Gastroesophageal sphincter (tissue), 4 donors: ENCODE data around the gene SLC43A2. TPM values are rescaled to one million over a fixed set of nuclear protein-coding genes. Genes with fewer than 3 reads are reported as not detected.

Experiments
- ATAC-seq: fragments of 150-250 bp; one replicate; pipeline ENCODE4 v1.9.1; 2016; ENCODE audit warnings: mild to moderate bottlenecking, moderate library complexity
- H3K27ac ChIP-seq, 4 donors: fragments of 200-600 bp; sonication (generic) in 3 of 4; 1 replicate in 3 of 4; 2 replicates in 1 of 4; pipeline ENCODE4 v1.5.1; 2016 to 2019
- H3K27me3 ChIP-seq: fragments of 200-600 bp; sonication (generic); one replicate; pipeline ENCODE4 v1.5.1; 2019
- H3K36me3 ChIP-seq, 2 donors: fragments of 200-600 bp; sonication (generic); one replicate each; pipeline ENCODE4 v1.5.1; 2019; ENCODE audit warnings: control low read depth in 1 of 2
- H3K4me1 ChIP-seq, 3 donors: fragments of 200-600 bp; sonication (generic); 1 replicate in 2 of 3; 2 replicates in 1 of 3; pipeline ENCODE4 v1.5.1; 2016 to 2019; ENCODE audit warnings: control low read depth in 2 of 3
- H3K4me3 ChIP-seq, 2 donors: fragments of 200-600 bp; sonication (generic); one replicate each; pipeline ENCODE4 v1.5.1; 2019; ENCODE audit warnings: mild to moderate bottlenecking in 1 of 2, moderate library complexity in 1 of 2
- H3K9me3 ChIP-seq, 3 donors: fragments of 200-600 bp; sonication (generic); one replicate each; pipeline ENCODE4 v1.5.1; 2017 to 2019; ENCODE audit warnings: control low read depth in 2 of 3
- EP300 ChIP-seq: sonication (generic); formaldehyde crosslinking; IDR thresholded peaks from one replicate; pipeline ENCODE4 v1.6.1; 2017; ENCODE audit warnings: antibody characterized with exemption, mild to moderate bottlenecking
- POLR2A ChIP-seq, 2 donors: fragments of 450-650 bp; IDR thresholded peaks; one replicate each; pipeline ENCODE4 v1.6.1; 2017; ENCODE audit warnings: antibody characterized with exemption in 2 of 2, mild to moderate bottlenecking in 2 of 2, moderate library complexity in 1 of 2
- POLR2AphosphoS5 ChIP-seq: sonication (generic); formaldehyde crosslinking; IDR thresholded peaks from one replicate; pipeline ENCODE4 v1.6.1; 2017; ENCODE audit warnings: antibody characterized with exemption
- WGBS, 2 donors: methylation state at CpG; one replicate each; pipeline ENCODE4 v1.1.5; 2018; ENCODE audit warnings: low coverage in 1 of 2; 5-methylcytosine and 5-hydroxymethylcytosine counted together
- total RNA-seq, 4 donors: library from RNA; depleted of rRNA; stranded (reverse); fragments of >200 nt; gene quantifications; one replicate each; pipeline ENCODE4 v1.1.0, GENCODE V29; 2016
- TF ChIP-seq, protein P1 (sequence below), 4 experiments: fragments of 200-600 bp in 2 of 4; fragments of 450-650 bp in 2 of 4; sonication (generic) in 1 of 4; IDR thresholded peaks; one replicate each; pipeline ENCODE4 v1.5.1; 2017 to 2019; ENCODE audit warnings: antibody characterized with exemption in 4 of 4, mild to moderate bottlenecking in 2 of 4, moderate library complexity in 2 of 4

SLC43A2 gene
- total RNA-seq, 4 donors from 2014 or later = 6.4 to 16.8 (median 10.4) TPM

DNA sequence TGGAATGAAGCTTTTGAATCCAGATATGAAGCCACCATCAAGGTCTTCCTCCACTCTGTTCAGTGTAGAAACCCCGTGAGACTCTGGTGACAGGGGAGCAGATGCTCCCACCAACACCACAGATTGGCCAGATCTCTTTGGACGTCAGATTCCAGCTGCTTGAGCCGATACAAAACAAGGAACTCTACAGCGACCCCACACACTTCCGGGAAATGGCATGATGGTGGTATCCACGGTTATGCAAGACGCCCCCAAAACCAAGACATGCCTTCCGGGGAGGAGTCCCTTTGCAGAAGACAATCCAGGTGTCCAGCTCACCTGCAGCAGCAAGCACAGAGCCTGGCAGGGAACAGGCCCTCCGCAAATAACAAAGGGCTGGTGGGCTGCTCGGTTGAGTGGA lies 46.3 kb downstream of the SLC43A2 start:
- Histone ChIP-seq H3K4me1 (peaks cover 0 to 12% (median 6%) of the 10 kb centered on the region in 3 donors), H3K9me3 (no peaks in the 10 kb centered on the region), H3K27ac (no peak overlapping the region), H3K36me3 (peaks cover 0 to 40% of the 10 kb centered on the region in 2 donors), H3K27me3 (no peaks in the 10 kb centered on the region), H3K4me3 (no peak overlapping the region)
- TF ChIP-seq POLR2AphosphoS5 = no peak
- TF ChIP-seq POLR2A (IDR thresholded peaks at IDR 0.05) = no peak
- TF ChIP-seq, protein P1, sequence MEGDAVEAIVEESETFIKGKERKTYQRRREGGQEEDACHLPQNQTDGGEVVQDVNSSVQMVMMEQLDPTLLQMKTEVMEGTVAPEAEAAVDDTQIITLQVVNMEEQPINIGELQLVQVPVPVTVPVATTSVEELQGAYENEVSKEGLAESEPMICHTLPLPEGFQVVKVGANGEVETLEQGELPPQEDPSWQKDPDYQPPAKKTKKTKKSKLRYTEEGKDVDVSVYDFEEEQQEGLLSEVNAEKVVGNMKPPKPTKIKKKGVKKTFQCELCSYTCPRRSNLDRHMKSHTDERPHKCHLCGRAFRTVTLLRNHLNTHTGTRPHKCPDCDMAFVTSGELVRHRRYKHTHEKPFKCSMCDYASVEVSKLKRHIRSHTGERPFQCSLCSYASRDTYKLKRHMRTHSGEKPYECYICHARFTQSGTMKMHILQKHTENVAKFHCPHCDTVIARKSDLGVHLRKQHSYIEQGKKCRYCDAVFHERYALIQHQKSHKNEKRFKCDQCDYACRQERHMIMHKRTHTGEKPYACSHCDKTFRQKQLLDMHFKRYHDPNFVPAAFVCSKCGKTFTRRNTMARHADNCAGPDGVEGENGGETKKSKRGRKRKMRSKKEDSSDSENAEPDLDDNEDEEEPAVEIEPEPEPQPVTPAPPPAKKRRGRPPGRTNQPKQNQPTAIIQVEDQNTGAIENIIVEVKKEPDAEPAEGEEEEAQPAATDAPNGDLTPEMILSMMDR (IDR thresholded peaks at IDR 0.05) = no peak
- no peak for TF ChIP-seq EP300
- WGBS, 2 donors = 84% methylated on average over 5 of the region's 10 CpGs; no CpG with 5 or more reads in 1 of the 2 donors
- no peak for ATAC-seq

DNA sequence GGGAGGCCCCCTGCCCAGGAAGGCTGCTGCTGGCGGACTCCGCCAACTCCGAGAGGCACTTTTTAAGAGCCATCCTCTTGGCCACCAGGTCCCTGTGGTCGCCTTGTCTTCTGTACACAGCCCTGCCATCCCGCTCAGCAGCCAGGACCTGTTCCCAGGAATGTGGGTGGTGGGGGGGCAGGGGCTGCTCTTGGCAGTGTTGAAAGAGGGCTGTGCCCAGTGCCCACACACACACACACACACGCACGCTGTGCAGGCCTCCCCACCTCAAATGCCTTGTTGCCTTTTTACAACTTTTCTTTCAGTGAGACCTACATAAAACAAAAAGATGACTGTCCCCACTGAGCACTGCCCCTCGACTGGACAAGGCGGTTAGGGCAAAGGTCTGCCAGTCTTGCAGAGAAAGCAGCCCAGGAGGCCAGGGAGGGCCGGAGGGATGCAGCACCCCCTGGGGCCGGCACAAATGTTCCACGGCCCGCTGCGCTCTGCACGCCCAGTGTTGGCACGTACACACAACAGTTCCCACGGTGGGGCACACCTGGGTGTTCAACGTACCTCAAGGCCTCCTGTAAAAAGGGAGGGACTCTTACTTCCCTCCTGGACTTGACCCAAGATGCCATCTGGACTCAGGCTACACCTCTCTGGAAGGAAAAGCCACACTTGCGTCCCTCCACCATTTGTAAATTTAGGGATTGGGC lies 47.5 kb downstream of the SLC43A2 start:
- no peaks in the 10 kb centered on the region for H3K27me3 ChIP-seq
- H3K27ac ChIP-seq = no peak overlapping the region
- TF ChIP-seq, protein P1 (IDR thresholded peaks at IDR 0.05) = no peak
- TF ChIP-seq POLR2AphosphoS5 = no peak
- no peak for TF ChIP-seq EP300
- no peak for TF ChIP-seq POLR2A (IDR thresholded peaks at IDR 0.05)
- H3K36me3 ChIP-seq = peaks cover 0 to 35% of the 10 kb centered on the region in 2 donors
- WGBS, 2 donors = 60 to 83% methylated on average over 1 to 3 of the region's 19 CpGs
- H3K4me3 ChIP-seq = no peak overlapping the region
- no peak for ATAC-seq
- no peaks in the 10 kb centered on the region for H3K9me3 ChIP-seq
- H3K4me1 ChIP-seq = peaks cover 0 to 24% (median 16%) of the 10 kb centered on the region in 3 donors

DNA sequence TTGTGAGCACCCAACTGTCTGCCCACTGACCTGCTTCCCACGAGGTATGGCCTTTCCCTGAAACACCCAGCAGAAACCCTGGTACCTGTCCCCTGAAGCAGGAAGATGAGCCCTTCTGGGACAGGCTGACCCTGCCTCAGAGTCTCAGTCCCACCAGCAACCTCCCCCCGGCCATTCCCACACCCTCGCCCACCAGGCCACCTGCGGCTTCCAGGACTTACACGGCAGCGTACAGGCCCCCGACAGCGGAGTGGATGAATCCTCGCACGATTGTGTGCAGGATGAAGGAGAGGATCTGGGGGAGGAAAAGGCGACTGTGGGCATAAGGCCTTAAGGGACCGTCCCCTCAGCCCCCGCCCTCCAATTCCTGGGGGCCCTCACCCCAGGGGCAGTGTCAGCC lies 50.6 kb downstream of the SLC43A2 start:
- H3K36me3 ChIP-seq = peaks cover 0 to 10% of the 10 kb centered on the region in 2 donors
- no peaks in the 10 kb centered on the region for H3K27me3 ChIP-seq
- H3K4me3 ChIP-seq = no peak overlapping the region
- peaks cover 0 to 49% (median 31%) of the 10 kb centered on the region in 3 donors for H3K4me1 ChIP-seq
- TF ChIP-seq POLR2A (IDR thresholded peaks at IDR 0.05) (no peak), EP300 (no peak), POLR2AphosphoS5 (no peak)
- TF ChIP-seq, protein P1 (IDR thresholded peaks at IDR 0.05) = no peak
- peak overlapping the region; percentile 58 to 84 (median 83) for H3K27ac ChIP-seq
- no peak for ATAC-seq
- 96% methylated on average over 10 of the region's 13 CpGs; no CpG with 5 or more reads in 1 of the 2 donors for WGBS, 2 donors
- no peaks in the 10 kb centered on the region for H3K9me3 ChIP-seq

DNA sequence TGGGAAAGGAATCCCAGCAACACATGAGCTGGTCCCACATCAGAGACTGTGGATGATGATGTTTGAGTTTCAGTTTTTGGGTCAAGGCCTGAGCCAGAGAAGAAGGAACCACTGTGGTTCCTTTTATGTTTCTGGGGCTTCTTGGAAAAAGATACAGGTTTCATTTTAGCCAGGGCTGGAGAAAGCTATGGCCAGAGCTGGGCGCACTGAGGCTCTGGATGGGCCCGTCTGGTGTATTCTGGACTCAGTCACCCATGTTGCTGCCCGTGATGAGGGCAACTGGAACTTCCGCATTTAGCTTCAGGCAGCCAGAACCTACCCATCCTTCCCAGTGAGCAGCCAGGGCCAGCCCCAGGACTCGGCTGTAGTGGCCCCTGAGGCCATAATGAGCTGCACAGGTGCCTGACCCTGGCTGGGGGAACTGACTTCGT lies 51.0 kb downstream of the SLC43A2 start:
- peaks cover 0 to 49% (median 31%) of the 10 kb centered on the region in 3 donors for H3K4me1 ChIP-seq

More for the DNA sequence above, 51.0 kb downstream of the SLC43A2 start:
- H3K4me3 ChIP-seq = peak overlapping the region in 1 of 2 donors; percentile 3
- TF ChIP-seq POLR2AphosphoS5 (no peak), EP300 (no peak), POLR2A (IDR thresholded peaks at IDR 0.05) (no peak)
- TF ChIP-seq, protein P1 (IDR thresholded peaks at IDR 0.05) = no peak
- no peaks in the 10 kb centered on the region for H3K9me3 ChIP-seq
- ATAC-seq = peak; percentile 8
- H3K27me3 ChIP-seq = no peaks in the 10 kb centered on the region
- peaks cover 0 to 7% of the 10 kb centered on the region in 2 donors for H3K36me3 ChIP-seq
- peak overlapping the region; percentile 58 to 84 (median 83) for H3K27ac ChIP-seq
- WGBS, 2 donors = 93% methylated on average over 4 of the region's 6 CpGs; no CpG with 5 or more reads in 1 of the 2 donors
